Measurements from ENCODE around the gene HOXA7. TPM values are rescaled to one million over a fixed set of nuclear protein-coding genes. Genes with fewer than 3 reads are reported as not detected.

HOXA7 gene
- total and polyA plus RNA-seq, 8 donors, result 0.98 to 34.8 (median 1.2) TPM; not detected in 1

DNA sequence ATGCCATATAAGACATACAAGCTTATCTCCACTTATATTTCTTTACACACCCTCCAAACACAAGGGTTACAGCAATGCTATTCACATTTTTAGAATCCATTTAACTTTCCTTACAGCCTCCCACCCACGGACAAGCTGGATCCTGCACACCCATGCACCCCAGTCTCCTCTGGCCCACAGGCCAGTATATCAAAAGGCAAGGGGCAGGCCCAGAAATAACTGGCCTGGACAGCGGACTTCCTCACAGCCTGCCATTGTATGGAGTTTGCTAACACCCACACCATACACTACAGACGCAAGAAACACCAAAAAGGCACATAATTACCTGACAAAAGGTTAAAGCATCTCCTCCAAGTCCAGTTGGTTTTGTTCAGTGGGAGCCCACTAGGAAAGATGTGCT is 37.9 kb downstream of the HOXA7 start:
- Histone ChIP-seq H3K27ac (peak overlapping the region; percentile 51 to 99 (median 94)), H3K36me3 (no peaks in the 10 kb centered on the region), H3K4me1 (peaks cover 19 to 51% (median 33%) of the 10 kb centered on the region in 4 donors), H3K9me3 (no peaks in the 10 kb centered on the region), H3K4me3 (peak overlapping the region; percentile 47 to 55 (median 53)), H3K27me3 (peaks cover 0 to 92% (median 50%) of the 10 kb centered on the region in 3 donors)
- intact Hi-C loops (cut with DNase I; ENCODE audit: low total_unique reads), result no loop called here
- TF ChIP-seq EP300 (IDR thresholded peaks at IDR 0.05), result no peak
- TF ChIP-seq POLR2A (IDR thresholded peaks at IDR 0.05), result no peak
- TF ChIP-seq POLR2AphosphoS5 (IDR thresholded peaks at IDR 0.05), result no peak
- TF ChIP-seq, protein P1, sequence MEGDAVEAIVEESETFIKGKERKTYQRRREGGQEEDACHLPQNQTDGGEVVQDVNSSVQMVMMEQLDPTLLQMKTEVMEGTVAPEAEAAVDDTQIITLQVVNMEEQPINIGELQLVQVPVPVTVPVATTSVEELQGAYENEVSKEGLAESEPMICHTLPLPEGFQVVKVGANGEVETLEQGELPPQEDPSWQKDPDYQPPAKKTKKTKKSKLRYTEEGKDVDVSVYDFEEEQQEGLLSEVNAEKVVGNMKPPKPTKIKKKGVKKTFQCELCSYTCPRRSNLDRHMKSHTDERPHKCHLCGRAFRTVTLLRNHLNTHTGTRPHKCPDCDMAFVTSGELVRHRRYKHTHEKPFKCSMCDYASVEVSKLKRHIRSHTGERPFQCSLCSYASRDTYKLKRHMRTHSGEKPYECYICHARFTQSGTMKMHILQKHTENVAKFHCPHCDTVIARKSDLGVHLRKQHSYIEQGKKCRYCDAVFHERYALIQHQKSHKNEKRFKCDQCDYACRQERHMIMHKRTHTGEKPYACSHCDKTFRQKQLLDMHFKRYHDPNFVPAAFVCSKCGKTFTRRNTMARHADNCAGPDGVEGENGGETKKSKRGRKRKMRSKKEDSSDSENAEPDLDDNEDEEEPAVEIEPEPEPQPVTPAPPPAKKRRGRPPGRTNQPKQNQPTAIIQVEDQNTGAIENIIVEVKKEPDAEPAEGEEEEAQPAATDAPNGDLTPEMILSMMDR (IDR thresholded peaks at IDR 0.05), result no peak
- no peak for DNase-seq
- 41 to 62% (median 53%) methylated on average over 3 of the region's 3 CpGs for WGBS, 5 donors

DNA sequence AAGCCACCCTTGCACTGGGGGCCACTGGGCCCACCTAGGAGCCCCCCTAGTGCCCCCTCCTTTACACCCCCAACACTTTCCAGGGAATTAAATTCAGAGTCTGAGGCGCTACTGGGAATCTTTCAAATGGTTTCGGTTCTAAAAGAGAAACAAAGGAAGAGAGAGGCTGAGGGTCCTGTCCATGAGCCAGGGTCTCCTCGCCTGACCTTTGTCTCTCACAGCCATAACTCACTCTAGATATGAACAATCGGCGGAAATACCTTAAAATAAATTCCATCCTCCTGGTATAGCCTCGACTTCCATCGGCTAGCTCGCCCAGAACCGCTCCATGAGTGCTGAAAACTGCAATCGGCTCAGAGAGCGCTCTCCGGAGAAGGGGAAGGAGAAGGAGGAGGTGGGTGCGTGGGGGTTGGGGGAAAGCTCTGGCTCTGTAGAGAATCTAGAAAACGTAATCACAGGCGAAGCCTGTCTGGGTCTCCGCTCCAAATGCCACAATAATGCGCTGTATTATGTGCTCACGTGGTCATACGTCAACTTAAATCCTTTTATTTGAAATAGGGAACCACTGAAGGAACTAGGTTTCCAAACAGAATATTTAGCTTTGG is 38.5 kb downstream of the HOXA7 start:
- H3K4me1 ChIP-seq, result peaks cover 19 to 47% (median 31%) of the 10 kb centered on the region in 4 donors
- H3K4me3 ChIP-seq, result peak overlapping the region; percentile 47 to 55 (median 53)
- 39 to 73% (median 46%) methylated on average over 19 of the region's 19 CpGs for WGBS, 5 donors
- H3K27me3 ChIP-seq, result peaks cover 0 to 92% (median 49%) of the 10 kb centered on the region in 3 donors
- intact Hi-C loops (cut with DNase I; ENCODE audit: low total_unique reads), result no loop called here
- H3K9me3 ChIP-seq, result no peaks in the 10 kb centered on the region
- H3K27ac ChIP-seq, result peak overlapping the region; percentile 64 to 99 (median 94)
- DNase-seq, result peak in 1 of 2 donors; percentile 87
- TF ChIP-seq POLR2A (IDR thresholded peaks at IDR 0.05) (no peak), POLR2AphosphoS5 (IDR thresholded peaks at IDR 0.05) (peak in 2 of 3 donors; percentile 24 to 47), EP300 (IDR thresholded peaks at IDR 0.05) (no peak)
- TF ChIP-seq, protein P1 (IDR thresholded peaks at IDR 0.05), result no peak
- no peaks in the 10 kb centered on the region for H3K36me3 ChIP-seq

DNA sequence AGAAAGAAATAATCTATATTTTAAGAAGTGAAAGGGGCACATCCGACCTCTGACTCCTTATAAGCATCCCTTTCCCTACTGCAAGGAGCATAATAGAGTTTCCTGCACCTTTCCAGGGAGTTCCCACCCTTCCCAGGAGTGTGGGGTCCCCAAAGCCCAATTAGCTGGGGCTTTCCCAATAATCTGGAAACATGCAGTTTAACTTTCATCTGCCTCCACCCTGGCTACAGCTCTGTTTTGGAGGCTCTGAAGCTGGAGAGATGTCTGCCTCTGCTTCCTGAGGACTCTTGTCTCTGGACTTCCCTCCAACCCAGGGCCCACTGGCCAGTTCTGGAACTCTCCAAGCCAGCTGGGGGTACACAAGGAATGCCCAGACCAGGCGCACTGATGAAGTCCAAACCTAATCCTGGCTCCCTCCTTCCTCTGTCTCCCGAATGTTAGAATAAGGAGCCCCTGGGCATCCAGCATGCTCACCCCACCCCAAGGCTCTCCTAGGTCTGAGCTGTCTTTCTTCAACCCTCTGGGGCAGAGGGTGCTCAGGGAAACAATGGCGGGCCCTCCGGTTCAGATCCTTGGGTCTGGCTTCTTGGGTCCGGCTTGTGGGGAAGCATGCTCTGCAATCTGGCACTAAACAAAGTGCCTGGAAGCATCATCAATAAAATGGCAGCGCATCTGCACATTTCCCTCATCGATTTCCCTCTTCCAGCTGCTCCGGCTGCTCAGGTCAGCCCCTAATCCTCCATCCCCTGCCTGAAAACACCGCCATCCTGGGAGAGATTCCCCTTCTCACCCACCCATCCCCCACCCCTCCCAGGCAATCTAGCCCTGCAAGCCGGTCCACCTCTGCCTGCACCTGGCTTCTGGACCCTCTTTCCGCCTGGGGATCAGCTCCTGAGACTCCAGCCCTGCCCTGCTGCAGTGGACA is 39.3 kb downstream of the HOXA7 start:
- Histone ChIP-seq H3K36me3 (no peaks in the 10 kb centered on the region), H3K4me1 (peaks cover 14 to 43% (median 29%) of the 10 kb centered on the region in 4 donors), H3K4me3 (peak overlapping the region; percentile 47 to 55 (median 53)), H3K9me3 (no peaks in the 10 kb centered on the region), H3K27ac (peak overlapping the region; percentile 70 to 99 (median 94)), H3K27me3 (peaks cover 0 to 90% (median 43%) of the 10 kb centered on the region in 3 donors)
- intact Hi-C loops (cut with DNase I; ENCODE audit: low total_unique reads), result no loop called here
- 42 to 66% (median 55%) methylated on average over 12 of the region's 12 CpGs for WGBS, 5 donors
- peak in 1 of 2 donors; percentile 59 for DNase-seq
- TF ChIP-seq EP300 (IDR thresholded peaks at IDR 0.05), result no peak

DNA sequence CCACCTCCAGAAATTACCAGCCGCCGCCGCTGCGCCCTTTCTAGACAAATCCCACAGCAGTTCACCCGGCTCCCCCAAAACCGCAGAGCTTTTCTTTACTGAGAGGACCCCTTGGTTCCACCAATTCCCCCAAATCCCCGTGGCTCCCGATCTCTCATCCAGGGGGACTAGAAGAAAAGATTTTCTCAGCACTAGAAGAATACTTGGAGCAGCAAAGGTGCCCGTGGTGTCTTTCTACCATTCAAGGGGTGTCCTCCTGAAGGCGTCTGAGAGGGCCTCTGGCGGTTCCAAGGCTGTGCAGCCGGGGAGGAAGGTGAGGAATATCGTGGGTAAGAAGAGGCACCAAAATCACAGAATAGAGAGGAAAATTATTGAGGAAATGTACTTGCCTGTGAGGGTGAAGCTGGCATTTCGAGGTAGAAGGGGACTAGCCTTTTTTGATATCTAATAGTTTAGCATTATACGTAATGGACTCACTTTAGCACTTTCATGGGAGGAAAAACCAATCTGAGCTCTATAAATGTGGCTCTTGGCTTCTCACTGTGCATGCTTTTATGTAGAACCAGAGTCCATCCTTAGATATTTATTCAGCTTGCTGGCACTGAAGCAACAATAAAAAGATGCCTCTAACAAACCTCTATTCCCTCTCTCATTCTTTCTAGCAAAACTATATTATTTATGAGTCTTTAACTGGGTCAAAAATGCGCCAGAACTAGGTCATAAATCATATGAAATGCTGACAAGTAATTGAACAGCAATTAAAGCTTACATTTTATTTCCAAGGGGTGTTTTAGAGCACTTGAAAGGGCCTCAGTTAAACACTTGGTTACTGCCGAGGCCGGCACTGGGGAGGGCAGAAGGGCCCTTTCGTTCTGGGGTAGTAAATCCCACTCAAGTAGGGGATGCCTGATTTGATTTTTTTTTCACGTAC is 40.2 kb downstream of the HOXA7 start:
- DNase-seq, result peak in 1 of 2 donors; percentile 60
- no peaks in the 10 kb centered on the region for H3K36me3 ChIP-seq
- peak overlapping the region; percentile 36 to 99 (median 94) for H3K27ac ChIP-seq
- intact Hi-C loops (cut with DNase I; ENCODE audit: low total_unique reads), result no loop called here
- peaks cover 11 to 47% (median 30%) of the 10 kb centered on the region in 4 donors for H3K4me1 ChIP-seq
- TF ChIP-seq, protein P1 (IDR thresholded peaks at IDR 0.05), result no peak
- TF ChIP-seq POLR2A (IDR thresholded peaks at IDR 0.05), result no peak
- TF ChIP-seq EP300 (IDR thresholded peaks at IDR 0.05), result no peak
- no peak for TF ChIP-seq POLR2AphosphoS5 (IDR thresholded peaks at IDR 0.05)
- peaks cover 0 to 92% (median 39%) of the 10 kb centered on the region in 3 donors for H3K27me3 ChIP-seq
- H3K9me3 ChIP-seq, result no peaks in the 10 kb centered on the region
- WGBS, 5 donors, result 44 to 71% (median 57%) methylated on average over 20 of the region's 20 CpGs
- peak overlapping the region; percentile 47 to 55 (median 53) for H3K4me3 ChIP-seq
